OCI-LY3 (cell line): Measurements from ENCODE around the gene RPS17.
"Not testable (repeated sequence)": the region's sequence is repeated elsewhere in the genome, so short reads cannot be mapped to it uniquely, and the experiment has no call there.

Experiments
- CTCF ChIP-seq: fragments of 200-600, 300-600 bp; sonication (generic); IDR thresholded peaks from 2 replicates; pipeline ENCODE4 v1.5.1; 2014; ENCODE audit warnings: antibody characterized with exemption, low read length, low read depth
- EZH2phosphoT487 ChIP-seq: fragments of 200-600 bp; shearing (Covaris generic); IDR thresholded peaks from 2 replicates; pipeline ENCODE4 v1.6.1; 2018; ENCODE audit warnings: antibody characterized with exemption, mixed run types, low read depth

GRCh38 chr15:82505842-82506241 is 34.4 kb downstream of the RPS17 start:
- TF ChIP-seq CTCF, EZH2phosphoT487: not testable (repeated sequence)
